Esophagus squamous epithelium (tissue), 5 donors: ENCODE data around the gene ZNF683. TPM values are rescaled to one million over a fixed set of nuclear protein-coding genes. Genes with fewer than 3 reads are reported as not detected.
"Not testable (repeated sequence)": the region's sequence is repeated elsewhere in the genome, so short reads cannot be mapped to it uniquely, and the experiment has no call there.

Experiments used
- DNase-seq: peaks from one replicate; lab custom pipeline; 2025; lab: John Stamatoyannopoulos, UW
- H3K27ac ChIP-seq, 4 donors: fragments of 200-600 bp; sonication (generic); one replicate each; pipeline ENCODE4 v1.5.1; 2016 to 2019; ENCODE audit warnings: mild to moderate bottlenecking in 1 of 4
- H3K27me3 ChIP-seq, 4 donors: fragments of 200-600 bp; sonication (generic); 1 replicate in 3 of 4; 2 replicates in 1 of 4; pipeline versions ENCODE4 v1.5.1 to v1.6.0; 2017 to 2021; ENCODE audit warnings: antibody characterized with exemption in 1 of 4
- H3K36me3 ChIP-seq, 3 donors: fragments of 200-600 bp; sonication (generic); one replicate each; pipeline ENCODE4 v1.5.1; 2016 to 2019
- H3K4me1 ChIP-seq, 3 donors: fragments of 200-600 bp; sonication (generic); one replicate each; pipeline ENCODE4 v1.5.1; 2017 to 2019
- H3K4me3 ChIP-seq, 4 donors: fragments of 200-600 bp; sonication (generic); 1 replicate in 3 of 4; 2 replicates in 1 of 4; pipeline ENCODE4 v1.5.1; 2016 to 2019; ENCODE audit warnings: mild to moderate bottlenecking in 2 of 4, moderate library complexity in 1 of 4
- H3K9me3 ChIP-seq, 3 donors: fragments of 200-600 bp; sonication (generic); one replicate each; pipeline ENCODE4 v1.5.1; 2016 to 2019
- CTCF ChIP-seq, 6 experiments: fragments of 450-650 bp in 4 of 6; fragments of 200-600 bp in 2 of 6; sonication (generic) in 2 of 6; IDR thresholded peaks; one replicate each; pipeline ENCODE4 v1.5.1; 2016 to 2019; ENCODE audit warnings: antibody characterized with exemption in 6 of 6, mild to moderate bottlenecking in 4 of 6, moderate library complexity in 4 of 6
- POLR2A ChIP-seq, 4 donors: fragments of 450-650 bp; IDR thresholded peaks; one replicate each; pipeline ENCODE4 v1.6.1; 2017; ENCODE audit warnings: antibody characterized with exemption in 4 of 4, mild to moderate bottlenecking in 4 of 4, moderate library complexity in 3 of 4
- WGBS, 2 donors: methylation state at CpG; one replicate each; pipeline ENCODE4 v1.1.5; 2018; 5-methylcytosine and 5-hydroxymethylcytosine counted together
- intact Hi-C: fragments of 100-400 bp; cut with DNase I; formaldehyde crosslinking; loops from one replicate; pipeline ENCODE4 v1.15.0; 2022
- total RNA-seq, 4 donors: library from RNA; depleted of rRNA; stranded (reverse); fragments of >200 nt; gene quantifications; one replicate each; pipeline ENCODE4 v1.1.0, GENCODE V29; 2016
- donor health status: DM: yes; HTN: yes; CAD: no.

Gene ZNF683
- total RNA-seq, 4 donors from 2014 or later = 0.26 to 0.95 TPM; not detected in 2

- intact Hi-C loops = no loop called here
- H3K4me3 ChIP-seq = peak overlapping the region; percentile 30 to 73 (median 53)
- no peaks in the 10 kb centered on the region for H3K9me3 ChIP-seq
- peaks cover 3 to 26% (median 5%) of the 10 kb centered on the region in 3 donors for H3K4me1 ChIP-seq
- TF ChIP-seq POLR2A (IDR thresholded peaks at IDR 0.05) (peak in 1 of 4 donors; percentile 7), CTCF (IDR thresholded peaks at IDR 0.05) (no peak)
- 2 to 4% methylated on average over 19 to 32 of the region's 41 CpGs for WGBS, 2 donors
- H3K27ac ChIP-seq = peak overlapping the region; percentile 30 to 86 (median 68)
- peaks cover 0 to 52% (median 0%) of the 10 kb centered on the region in 4 donors for H3K27me3 ChIP-seq
- DNase-seq = no peak
- H3K36me3 ChIP-seq = peaks cover 0 to 62% (median 0%) of the 10 kb centered on the region in 3 donors
Measured at GRCh38 chr1:26335774-26336476, 36.6 kb downstream of the ZNF683 start.

- H3K4me3 ChIP-seq, H3K27ac ChIP-seq, intact Hi-C loops, DNase-seq, H3K9me3 ChIP-seq: not testable (repeated sequence)
- Histone ChIP-seq H3K4me1 (peaks cover 3 to 26% (median 5%) of the 10 kb centered on the region in 3 donors), H3K27me3 (peaks cover 0 to 66% (median 0%) of the 10 kb centered on the region in 4 donors), H3K36me3 (peaks cover 0 to 67% (median 0%) of the 10 kb centered on the region in 3 donors)
- 86 to 88% methylated on average over 8 of the region's 8 CpGs for WGBS, 2 donors
Measured at GRCh38 chr1:26333312-26333711, 39.2 kb downstream of the ZNF683 start.

GRCh38 chr1:26330276-26330675 is 42.3 kb downstream of the ZNF683 start:
- WGBS, 2 donors = 92 to 98% methylated on average over 5 of the region's 5 CpGs
- Histone ChIP-seq H3K9me3 (no peaks in the 10 kb centered on the region), H3K27ac (no peak overlapping the region), H3K36me3 (peaks cover 0 to 86% (median 0%) of the 10 kb centered on the region in 3 donors), H3K4me1 (peaks cover 0 to 13% (median 0%) of the 10 kb centered on the region in 3 donors), H3K27me3 (peaks cover 0 to 52% (median 0%) of the 10 kb centered on the region in 4 donors), H3K4me3 (no peak overlapping the region)
- TF ChIP-seq POLR2A (IDR thresholded peaks at IDR 0.05) = no peak
- TF ChIP-seq CTCF (IDR thresholded peaks at IDR 0.05) = no peak
- intact Hi-C loops = no loop called here
- DNase-seq = no peak

DNA sequence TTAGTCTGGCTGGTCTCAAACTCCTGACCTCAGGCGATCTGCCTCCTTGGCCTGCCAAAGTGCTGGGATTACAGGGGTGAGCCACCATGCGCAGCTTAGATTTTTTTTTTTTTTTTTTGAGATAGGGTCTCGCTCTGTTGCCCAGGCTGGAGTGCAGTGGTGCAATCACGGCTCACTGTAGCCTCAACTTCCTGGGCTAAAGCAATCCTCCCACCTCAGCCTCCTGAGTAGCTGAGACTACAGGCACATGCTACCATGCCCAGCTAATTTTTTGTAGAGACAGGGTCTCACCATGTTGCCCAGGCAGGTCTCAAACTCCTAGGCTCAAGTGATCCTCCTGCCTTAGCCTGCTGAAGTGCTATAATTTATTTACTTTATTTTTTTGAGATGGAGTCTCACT is 43.2 kb downstream of the ZNF683 start:
- H3K4me1 ChIP-seq, H3K9me3 ChIP-seq, DNase-seq, H3K4me3 ChIP-seq, intact Hi-C loops, H3K27ac ChIP-seq: not testable (repeated sequence)
- 88 to 92% methylated on average over 3 to 4 of the region's 4 CpGs for WGBS, 2 donors
- Histone ChIP-seq H3K36me3 (peaks cover 0 to 87% (median 0%) of the 10 kb centered on the region in 3 donors), H3K27me3 (peaks cover 0 to 44% (median 0%) of the 10 kb centered on the region in 4 donors)

DNA sequence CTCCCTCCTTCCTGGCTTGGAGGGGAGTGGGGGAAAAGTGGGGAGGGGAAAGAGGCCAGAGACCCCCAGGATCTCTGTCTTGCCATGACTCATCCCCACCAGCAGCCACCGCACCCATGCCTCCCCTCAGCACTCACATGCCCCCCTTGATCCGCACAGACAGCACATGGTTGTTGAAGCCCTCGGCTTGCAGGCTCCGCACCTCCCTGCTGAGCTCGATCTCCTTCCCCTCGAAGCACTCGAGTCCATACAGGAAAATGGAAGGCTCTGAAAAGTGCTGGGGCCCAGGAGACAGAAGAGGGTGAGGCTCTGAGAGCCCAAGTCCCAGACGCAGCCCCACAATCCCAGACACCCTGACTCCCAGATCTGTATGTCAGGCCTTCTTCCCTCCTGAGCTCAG is 44.0 kb downstream of the ZNF683 start:
- Histone ChIP-seq H3K4me3 (no peak overlapping the region), H3K36me3 (peaks cover 0 to 88% (median 0%) of the 10 kb centered on the region in 3 donors), H3K27me3 (peaks cover 0 to 40% (median 0%) of the 10 kb centered on the region in 4 donors), H3K4me1 (peaks cover 0 to 10% (median 0%) of the 10 kb centered on the region in 3 donors), H3K27ac (no peak overlapping the region), H3K9me3 (no peaks in the 10 kb centered on the region)
- 83 to 91% methylated on average over 6 of the region's 8 CpGs for WGBS, 2 donors
- intact Hi-C loops = no loop called here
- no peak for TF ChIP-seq CTCF (IDR thresholded peaks at IDR 0.05)
- TF ChIP-seq POLR2A (IDR thresholded peaks at IDR 0.05) = no peak
- DNase-seq = no peak

DNA sequence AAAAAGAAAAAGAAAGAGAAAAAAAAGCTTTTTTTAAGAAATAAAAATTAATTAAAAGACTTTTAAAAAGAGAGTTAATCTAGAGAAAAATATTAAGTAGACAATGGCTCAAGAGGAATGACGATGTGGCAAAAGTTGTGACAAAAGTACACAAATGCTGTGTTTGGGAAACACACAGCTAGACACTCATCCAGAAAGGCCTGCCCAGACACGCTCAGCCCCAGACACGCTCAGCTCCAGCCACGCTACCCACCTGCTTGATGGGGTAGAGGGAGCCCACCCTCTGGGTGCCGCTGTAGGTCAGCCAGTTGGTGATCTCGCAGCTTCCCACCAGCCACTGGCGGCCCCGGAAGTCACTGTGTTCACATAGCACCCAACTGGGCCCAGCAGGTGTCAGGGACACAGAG is 44.6 kb downstream of the ZNF683 start:
- Histone ChIP-seq H3K27me3 (peaks cover 0 to 34% (median 0%) of the 10 kb centered on the region in 4 donors), H3K9me3 (no peaks in the 10 kb centered on the region), H3K4me1 (peaks cover 0 to 10% (median 0%) of the 10 kb centered on the region in 3 donors), H3K27ac (no peak overlapping the region), H3K4me3 (no peak overlapping the region), H3K36me3 (peaks cover 0 to 88% (median 0%) of the 10 kb centered on the region in 3 donors)
- WGBS, 2 donors = 38 to 59% methylated on average over 7 to 8 of the region's 8 CpGs
- intact Hi-C loops = no loop called here
- DNase-seq = no peak
- no peak for TF ChIP-seq POLR2A (IDR thresholded peaks at IDR 0.05)
- TF ChIP-seq CTCF (IDR thresholded peaks at IDR 0.05) = no peak
